Kidney (tissue), 14 donors: ENCODE results near the gene RNF113B. TPM values are rescaled to one million over a fixed set of nuclear protein-coding genes. Genes with fewer than 3 reads are reported as not detected.
A peak's percentile ranks its signal among the peaks of the same experiment; 100 is the strongest.

Experiments
- DNase-seq, 5 donors: peaks; one replicate each; pipeline ENCODE4 v3.0.0-alpha.2; 2013 to 2020
- FAIRE-seq: peaks from 2 replicates; lab custom pipeline; 2012; peaks lifted over from hg19 to GRCh38; lab: Jason Lieb, UNC
- H3K27ac ChIP-seq, 2 donors: one replicate each; pipeline ENCODE4 v1.7.0; 2013; ENCODE audit warnings: low read depth in 2 of 2, low read length in 2 of 2, inconsistent platforms in 1 of 2
- H3K27me3 ChIP-seq: one replicate; pipeline ENCODE4 v1.7.1; 2013; ENCODE audit warnings: low read length, inconsistent platforms; ENCODE audit not compliant: control insufficient read depth, insufficient read depth
- H3K36me3 ChIP-seq, 3 donors: one replicate each; pipeline versions ENCODE4 v1.7.0 to v1.7.1; 2013; ENCODE audit warnings: low read length in 3 of 3, control low read depth in 1 of 3, inconsistent platforms in 1 of 3; ENCODE audit not compliant: insufficient read depth in 3 of 3, control insufficient read depth in 2 of 3
- H3K4me1 ChIP-seq, 3 donors: one replicate each; pipeline versions ENCODE4 v1.7.0 to v1.7.1; 2013; ENCODE audit warnings: low read length in 3 of 3, inconsistent platforms in 1 of 3, low read depth in 1 of 3; ENCODE audit not compliant: control insufficient read depth in 2 of 3, insufficient read depth in 2 of 3
- H3K4me3 ChIP-seq, 3 donors: one replicate each; pipeline versions ENCODE4 v1.7.0 to v1.8.1; 2013; ENCODE audit warnings: low read length in 3 of 3, control low read depth in 1 of 3, inconsistent platforms in 1 of 3
- H3K9ac ChIP-seq, 3 donors: one replicate each; pipeline versions ENCODE4 v1.7.0 to v1.7.1; 2013; ENCODE audit warnings: low read length in 3 of 3, control low read depth in 1 of 3, inconsistent platforms in 1 of 3
- H3K9me3 ChIP-seq, 3 donors: one replicate each; pipeline versions ENCODE4 v1.7.0 to v1.7.1; 2013; ENCODE audit warnings: low read length in 3 of 3, control low read depth in 1 of 3, inconsistent platforms in 1 of 3; ENCODE audit not compliant: control insufficient read depth in 2 of 3, insufficient read depth in 1 of 3
- CTCF ChIP-seq: IDR thresholded peaks from 3 replicates; pipeline ENCODE4 v1.5.1; 2012; ENCODE audit warnings: mild to moderate bottlenecking, moderate library complexity, borderline replicate concordance; ENCODE audit not compliant: insufficient read depth; ENCODE audit errors: extremely low read depth
- intact Hi-C: fragments of 100-400 bp; cut with DNase I; formaldehyde crosslinking; loops from one replicate; pipeline ENCODE4 v1.11.1; 2022
- polyA plus RNA-seq: library from polyadenylated mRNA; stranded (reverse); fragments of 350-450 nt; fragmentation: Illumina TruSeq; extraction: RNeasy Lipid Tissue Mini Kit (QIAGEN cat#74804); gene quantifications from one replicate; pipeline ENCODE4 v1.2.3, GENCODE V29; 2014; ENCODE audit warnings: low read depth, low replicate concordance; ENCODE audit not compliant: insufficient read depth
- total RNA-seq: library from RNA; stranded (reverse); fragmentation: NEBNext Ultra II Directional; extraction: Animal tissue kit (Norgen Biotek cat#: 25700); gene quantifications from one replicate; pipeline ENCODE4 v1.2.1, GENCODE V29; 2021
- donor health status: control.
- donor health status: control.
- donor health status: control.
- donor health status: control.
- donor health status: control.
- donor health status: DM: yes; HTN: yes; CAD: no.
- donor health status: Normal renal cell carcinoma (clear cell type).

Gene RNF113B
- total and polyA plus RNA-seq, 2 donors from 2014 or later = not detected

- H3K4me1 ChIP-seq = peaks cover 28 to 41% (median 37%) of the 10 kb centered on the region in 3 donors
- intact Hi-C loops = no loop called here
- peak in 1 of 5 donors; percentile 21 for DNase-seq
- H3K27me3 ChIP-seq = no peaks in the 10 kb centered on the region
- no peak for FAIRE-seq
- peaks cover 0 to 4% (median 3%) of the 10 kb centered on the region in 3 donors for H3K36me3 ChIP-seq
- H3K9me3 ChIP-seq = no peaks in the 10 kb centered on the region
- no peak overlapping the region for H3K27ac ChIP-seq
- H3K4me3 ChIP-seq = no peak overlapping the region
- H3K9ac ChIP-seq = no peak overlapping the region
- TF ChIP-seq CTCF = no peak
These were observed 45.0 kb upstream of the RNF113B start for GRCh38 chr13:98222081-98222554.

- Histone ChIP-seq H3K4me3 (no peak overlapping the region), H3K9ac (no peak overlapping the region), H3K9me3 (no peaks in the 10 kb centered on the region), H3K27ac (peak overlapping the region in 1 of 2 donors; percentile 2), H3K36me3 (peaks cover 0 to 4% (median 3%) of the 10 kb centered on the region in 3 donors), H3K4me1 (peaks cover 32 to 45% (median 39%) of the 10 kb centered on the region in 3 donors), H3K27me3 (no peaks in the 10 kb centered on the region)
- FAIRE-seq (no peak), DNase-seq (no peak)
- no peak for TF ChIP-seq CTCF
- intact Hi-C loops = no loop called here
These were observed 44.2 kb upstream of the RNF113B start for GRCh38 chr13:98221234-98221633.

GRCh38 chr13:98220271-98220791, 43.3 kb upstream of the RNF113B start:
- H3K9ac ChIP-seq = peak overlapping the region in 1 of 3 donors; percentile 14
- peak; percentile 30 for FAIRE-seq
- no peak overlapping the region for H3K4me3 ChIP-seq
- H3K27ac ChIP-seq = peak overlapping the region; percentile 0 to 42
- peaks cover 28 to 45% (median 33%) of the 10 kb centered on the region in 3 donors for H3K4me1 ChIP-seq
- H3K36me3 ChIP-seq = peaks cover 0 to 8% (median 2%) of the 10 kb centered on the region in 3 donors
- H3K9me3 ChIP-seq = no peaks in the 10 kb centered on the region
- intact Hi-C loops = no loop called here
- DNase-seq = peak in 3 of 5 donors; percentile 39 to 93 (median 72)
- no peaks in the 10 kb centered on the region for H3K27me3 ChIP-seq
- TF ChIP-seq CTCF = no peak

- TF ChIP-seq CTCF = no peak
- Histone ChIP-seq H3K9ac (no peak overlapping the region), H3K4me1 (peaks cover 25 to 39% (median 31%) of the 10 kb centered on the region in 3 donors), H3K27me3 (no peaks in the 10 kb centered on the region), H3K27ac (peak overlapping the region in 1 of 2 donors; percentile 42), H3K36me3 (peaks cover 0 to 8% (median 0%) of the 10 kb centered on the region in 3 donors), H3K9me3 (no peaks in the 10 kb centered on the region), H3K4me3 (no peak overlapping the region)
- FAIRE-seq = no peak
- DNase-seq = no peak
- intact Hi-C loops = no loop called here
These were observed 42.6 kb upstream of the RNF113B start for GRCh38 chr13:98219685-98220084.
